ENCODE measurements around the gene NXN.
"Not testable (repeated sequence)": the region's sequence is repeated elsewhere in the genome, so short reads cannot be mapped to it uniquely, and the experiment has no call there.

NXN gene

GRCh38 chr17:855569-855968 lies 124.0 kb downstream of the NXN start:
- no peak for DNase-seq

- not testable (repeated sequence) for DNase-seq
Measured at GRCh38 chr17:852850-853249, 126.7 kb downstream of the NXN start.

- DNase-seq, result no peak
Measured at GRCh38 chr17:852349-852748, 127.2 kb downstream of the NXN start.

GRCh38 chr17:851924-852323 lies 127.7 kb downstream of the NXN start:
- DNase-seq, result no peak

- DNase-seq, result no peak
Measured at GRCh38 chr17:850851-851763, 128.5 kb downstream of the NXN start.

- no peak for DNase-seq
Measured at GRCh38 chr17:850086-850850, 129.3 kb downstream of the NXN start.

- no peak for DNase-seq
Measured at GRCh38 chr17:848402-848801, 131.2 kb downstream of the NXN start.

- no peak for DNase-seq
Measured at GRCh38 chr17:846901-847843, 132.4 kb downstream of the NXN start.

GRCh38 chr17:841313-841712 lies 138.3 kb downstream of the NXN start:
- DNase-seq, result no peak

- no peak for DNase-seq
Measured at GRCh38 chr17:838486-838885, 141.1 kb downstream of the NXN start.

GRCh38 chr17:836151-836550 lies 143.4 kb downstream of the NXN start:
- no peak for DNase-seq

GRCh38 chr17:835721-836120 lies 143.9 kb downstream of the NXN start:
- DNase-seq, result not testable (repeated sequence)

- DNase-seq, result no peak
Measured at GRCh38 chr17:835263-835662, 144.3 kb downstream of the NXN start.

GRCh38 chr17:834136-834535 lies 145.4 kb downstream of the NXN start:
- no peak for DNase-seq

- no peak for DNase-seq
Measured at GRCh38 chr17:830950-831349, 148.6 kb downstream of the NXN start.

GRCh38 chr17:830381-830780 lies 149.2 kb downstream of the NXN start:
- no peak for DNase-seq

GRCh38 chr17:829614-830013 lies 150.0 kb downstream of the NXN start:
- DNase-seq, result not testable (repeated sequence)

GRCh38 chr17:828761-829160 lies 150.8 kb downstream of the NXN start:
- no peak for DNase-seq

- DNase-seq, result no peak
Measured at GRCh38 chr17:826778-827177, 152.8 kb downstream of the NXN start.

GRCh38 chr17:825216-825615 lies 154.4 kb downstream of the NXN start:
- DNase-seq, result no peak

- no peak for DNase-seq
Measured at GRCh38 chr17:824378-824777, 155.2 kb downstream of the NXN start.

- DNase-seq, result no peak
Measured at GRCh38 chr17:823501-823902, 156.1 kb downstream of the NXN start.

GRCh38 chr17:819251-819650 lies 160.3 kb downstream of the NXN start:
- no peak for DNase-seq

Data from activated effector memory CD4-positive, alpha-beta T cell treated with anti-CD3 and anti-CD28 coated beads, Interleukin-2, amount 50 U/mL, for 16 hours (primary cell).